IPS-20b (cell line): ENCODE results near the gene IGF2.

ENCODE experiments used
- H3K27ac ChIP-seq: one replicate; pipeline ENCODE4 v1.5.1; 2013; ENCODE audit warnings: low read length
- H3K27me3 ChIP-seq: 2 replicates; pipeline ENCODE4 v1.6.1; 2013; ENCODE audit warnings: mild to moderate bottlenecking, low read length, inconsistent platforms; ENCODE audit not compliant: insufficient read depth
- H3K36me3 ChIP-seq: 2 replicates; pipeline ENCODE4 v1.6.1; 2013; ENCODE audit warnings: low read depth, mild to moderate bottlenecking, inconsistent platforms, low read length, moderate library complexity; ENCODE audit not compliant: insufficient read depth
- H3K4me1 ChIP-seq: 2 replicates; pipeline ENCODE4 v1.6.1; 2013; ENCODE audit warnings: mild to moderate bottlenecking, control low read depth, inconsistent platforms, low read length, moderate library complexity; ENCODE audit not compliant: insufficient read depth
- H3K4me3 ChIP-seq: 2 replicates; pipeline ENCODE4 v1.5.1; 2013; ENCODE audit warnings: mild to moderate bottlenecking, low read length, inconsistent platforms
- H3K9ac ChIP-seq: 2 replicates; pipeline ENCODE4 v1.6.1; 2013; ENCODE audit warnings: low read depth, mild to moderate bottlenecking, inconsistent platforms, low read length, moderate library complexity
- H3K9me3 ChIP-seq: 2 replicates; pipeline ENCODE4 v1.6.1; 2013; ENCODE audit warnings: mild to moderate bottlenecking, low read depth, low read length, inconsistent platforms; ENCODE audit not compliant: insufficient read depth

The IGF2 gene, protein sequence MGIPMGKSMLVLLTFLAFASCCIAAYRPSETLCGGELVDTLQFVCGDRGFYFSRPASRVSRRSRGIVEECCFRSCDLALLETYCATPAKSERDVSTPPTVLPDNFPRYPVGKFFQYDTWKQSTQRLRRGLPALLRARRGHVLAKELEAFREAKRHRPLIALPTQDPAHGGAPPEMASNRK

DNA sequence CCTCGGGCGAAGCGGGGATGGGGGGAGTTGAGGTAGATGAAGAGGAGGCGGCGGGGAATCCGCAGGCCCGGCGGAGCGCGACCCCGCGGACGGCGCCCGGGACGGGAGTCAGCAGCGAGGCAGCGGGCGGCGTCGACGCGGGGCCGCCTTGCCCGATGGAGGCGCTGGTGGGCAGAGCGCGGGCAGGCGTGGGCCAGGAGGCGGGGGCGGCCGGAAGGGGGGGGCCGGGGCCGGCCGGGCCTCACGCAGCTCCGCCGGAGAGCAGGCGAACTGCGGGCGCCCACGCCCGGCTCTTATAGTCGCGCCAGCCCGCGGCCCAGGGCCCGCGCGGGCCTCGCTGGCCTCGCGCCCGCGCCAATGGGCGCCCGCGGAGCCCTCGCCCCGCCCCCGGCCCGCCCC, at the start of gene IGF2:
Gene IGF2, minus strand, starts transcription at position 267 of the 399 bp plus-strand sequence. CDS start 3,866 bp downstream, outside the sequence.
- no peaks in the 10 kb centered on the region; the same call in 1 of the 2 replicates for H3K4me1 ChIP-seq
- H3K36me3 ChIP-seq: no peaks in the 10 kb centered on the region
- no peak within 1 kb of the TSS for H3K27ac ChIP-seq
- H3K9ac ChIP-seq: no peak within 1 kb of the TSS
- H3K9me3 ChIP-seq: peaks cover 5% of the 10 kb centered on the region; the same call in 1 of the 2 replicates
- H3K27me3 ChIP-seq: peaks cover 98% of the 10 kb centered on the region
- no peak within 1 kb of the TSS for H3K4me3 ChIP-seq

GRCh38 chr11:2188745-2189144, 49.6 kb upstream of the IGF2 start:
- H3K4me3 ChIP-seq: no peak overlapping the region
- H3K4me1 ChIP-seq: no peaks in the 10 kb centered on the region

GRCh38 chr11:2187280-2187707, 48.1 kb upstream of the IGF2 start:
- H3K36me3 ChIP-seq: no peaks in the 10 kb centered on the region
- H3K9ac ChIP-seq: no peak overlapping the region
- no peaks in the 10 kb centered on the region for H3K4me1 ChIP-seq

More at GRCh38 chr11:2188745-2189144, 49.6 kb upstream of the IGF2 start:
- H3K9ac ChIP-seq: no peak overlapping the region
- no peak overlapping the region for H3K27ac ChIP-seq
- H3K9me3 ChIP-seq: no peaks in the 10 kb centered on the region
- no peaks in the 10 kb centered on the region for H3K36me3 ChIP-seq
- no peaks in the 10 kb centered on the region for H3K27me3 ChIP-seq

GRCh38 chr11:2186669-2187279, 47.6 kb upstream of the IGF2 start:
- Histone ChIP-seq H3K36me3 (no peaks in the 10 kb centered on the region), H3K9ac (no peak overlapping the region), H3K27me3 (no peaks in the 10 kb centered on the region), H3K4me1 (no peaks in the 10 kb centered on the region), H3K4me3 (no peak overlapping the region), H3K27ac (no peak overlapping the region), H3K9me3 (no peaks in the 10 kb centered on the region)

More at GRCh38 chr11:2187280-2187707, 48.1 kb upstream of the IGF2 start:
- no peak overlapping the region for H3K4me3 ChIP-seq
- H3K9me3 ChIP-seq: no peaks in the 10 kb centered on the region
- H3K27me3 ChIP-seq: no peaks in the 10 kb centered on the region
- H3K27ac ChIP-seq: no peak overlapping the region

GRCh38 chr11:2185324-2186085, 46.3 kb upstream of the IGF2 start:
- Histone ChIP-seq H3K27me3 (no peaks in the 10 kb centered on the region), H3K9me3 (no peaks in the 10 kb centered on the region), H3K4me3 (no peak overlapping the region), H3K27ac (no peak overlapping the region), H3K9ac (no peak overlapping the region), H3K4me1 (no peaks in the 10 kb centered on the region), H3K36me3 (no peaks in the 10 kb centered on the region)

GRCh38 chr11:2182692-2183474, 43.7 kb upstream of the IGF2 start:
- Histone ChIP-seq H3K4me3 (no peak overlapping the region), H3K27ac (no peak overlapping the region), H3K27me3 (no peaks in the 10 kb centered on the region), H3K36me3 (no peaks in the 10 kb centered on the region), H3K9ac (no peak overlapping the region), H3K9me3 (no peaks in the 10 kb centered on the region), H3K4me1 (no peaks in the 10 kb centered on the region)

- Histone ChIP-seq H3K9ac (no peak overlapping the region), H3K4me3 (no peak overlapping the region), H3K9me3 (no peaks in the 10 kb centered on the region), H3K36me3 (no peaks in the 10 kb centered on the region), H3K4me1 (no peaks in the 10 kb centered on the region), H3K27ac (no peak overlapping the region), H3K27me3 (no peaks in the 10 kb centered on the region)
Observed at GRCh38 chr11:2182075-2182474, 42.9 kb upstream of the IGF2 start.

DNA sequence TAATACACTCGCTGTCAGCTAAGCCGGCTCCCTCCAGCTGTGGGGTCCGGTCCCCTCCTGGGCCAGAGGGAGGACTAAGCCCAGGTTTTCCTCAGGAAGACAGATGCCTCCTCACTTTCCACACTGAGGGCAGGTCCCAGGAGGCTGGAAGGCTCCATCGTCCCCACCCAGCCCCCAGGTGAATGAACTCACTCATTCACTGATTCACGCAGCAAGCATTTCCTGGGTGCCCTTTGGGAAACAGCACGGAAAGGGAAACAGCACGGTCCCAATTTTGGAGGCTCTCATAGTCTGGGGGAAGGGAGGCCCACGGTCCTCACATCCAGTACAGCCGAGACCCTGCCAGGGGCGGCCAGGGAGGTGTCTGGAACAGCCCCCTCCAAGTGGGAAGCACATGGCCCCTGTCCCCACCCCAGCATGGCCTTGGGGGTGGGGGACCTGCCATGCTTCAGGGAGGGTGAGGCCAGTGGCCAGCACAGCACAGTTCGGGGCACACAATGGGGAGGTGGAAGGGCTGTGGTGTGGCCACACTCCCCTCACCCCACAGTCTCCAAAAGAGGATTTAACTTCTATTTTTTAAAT, 41.7 kb upstream of the IGF2 start:
- Histone ChIP-seq H3K27ac (no peak overlapping the region), H3K4me1 (no peaks in the 10 kb centered on the region), H3K9ac (no peak overlapping the region), H3K4me3 (no peak overlapping the region), H3K36me3 (no peaks in the 10 kb centered on the region), H3K9me3 (no peaks in the 10 kb centered on the region), H3K27me3 (no peaks in the 10 kb centered on the region)

DNA sequence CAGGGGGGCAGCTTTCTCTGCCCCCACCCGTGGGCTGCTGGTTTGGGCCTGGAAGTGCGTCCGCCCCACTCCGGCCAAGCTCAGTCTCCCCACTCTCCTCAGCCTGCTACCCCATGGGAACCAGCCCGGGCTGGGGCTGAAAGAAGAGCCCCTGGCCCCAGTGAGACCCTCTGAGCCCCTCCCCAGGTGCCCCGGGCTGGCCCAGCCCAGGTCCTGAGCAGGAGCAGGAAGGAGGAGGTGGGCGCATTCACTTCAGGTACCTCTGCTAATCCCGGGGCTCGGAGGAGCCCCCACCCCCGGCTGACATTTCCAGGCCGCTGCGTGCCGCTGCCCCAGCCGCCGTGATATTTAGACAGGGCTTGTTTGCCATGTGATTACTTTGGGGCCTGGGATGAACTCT, 41.2 kb upstream of the IGF2 start:
- Histone ChIP-seq H3K27me3 (no peaks in the 10 kb centered on the region), H3K4me1 (no peaks in the 10 kb centered on the region), H3K9ac (no peak overlapping the region), H3K36me3 (no peaks in the 10 kb centered on the region), H3K4me3 (no peak overlapping the region), H3K9me3 (no peaks in the 10 kb centered on the region), H3K27ac (no peak overlapping the region)

- H3K27ac ChIP-seq: no peak overlapping the region
- no peak overlapping the region for H3K9ac ChIP-seq
- no peaks in the 10 kb centered on the region for H3K9me3 ChIP-seq
- no peaks in the 10 kb centered on the region for H3K36me3 ChIP-seq
- no peaks in the 10 kb centered on the region for H3K4me1 ChIP-seq
- no peaks in the 10 kb centered on the region for H3K27me3 ChIP-seq
- H3K4me3 ChIP-seq: no peak overlapping the region
Observed at GRCh38 chr11:2179516-2179915, 40.3 kb upstream of the IGF2 start.

DNA sequence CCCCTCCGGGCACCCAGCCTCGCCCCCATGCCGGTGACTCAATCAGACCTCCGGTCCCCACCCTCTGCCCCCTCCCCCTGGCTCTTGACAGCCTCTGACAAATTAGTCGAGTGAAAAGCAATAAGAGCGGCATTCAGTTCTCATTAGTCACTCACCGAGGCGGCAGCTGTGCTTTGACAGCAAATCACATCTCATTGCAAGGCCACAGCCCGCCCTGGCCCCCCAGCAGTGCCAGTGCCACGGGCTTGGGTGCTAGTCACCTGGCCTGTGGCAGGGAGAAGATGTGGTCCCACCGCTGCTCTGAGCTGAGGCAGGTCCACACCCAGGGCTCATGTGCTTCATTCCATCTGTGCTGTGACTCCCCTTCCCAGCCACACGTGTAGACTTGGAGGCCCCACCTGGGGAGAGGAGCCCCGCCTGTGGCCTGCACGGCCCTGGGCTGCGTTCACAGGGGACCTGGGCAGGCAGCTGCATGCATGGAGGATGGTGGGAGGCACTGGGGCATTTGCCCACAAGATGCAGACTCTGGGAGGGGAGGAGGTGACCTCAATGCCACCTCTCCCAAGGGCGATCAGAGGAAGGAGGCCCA, 39.8 kb upstream of the IGF2 start:
- Histone ChIP-seq H3K27ac (no peak overlapping the region), H3K36me3 (no peaks in the 10 kb centered on the region), H3K9ac (no peak overlapping the region), H3K9me3 (no peaks in the 10 kb centered on the region), H3K4me3 (no peak overlapping the region), H3K4me1 (no peaks in the 10 kb centered on the region), H3K27me3 (no peaks in the 10 kb centered on the region)
